Measurements from ENCODE around the gene NEK4. TPM values are rescaled to one million over a fixed set of nuclear protein-coding genes. Genes with fewer than 3 reads are reported as not detected.
A peak's percentile ranks its signal among the peaks of the same experiment; 100 is the strongest.

NEK4 gene
- total and polyA plus RNA-seq, 10 of the 15 experiments (the other 5 are each of a cell fraction or from before 2014, with no cell fraction given): 7.0 to 29.1 (median 16.4) TPM

DNA sequence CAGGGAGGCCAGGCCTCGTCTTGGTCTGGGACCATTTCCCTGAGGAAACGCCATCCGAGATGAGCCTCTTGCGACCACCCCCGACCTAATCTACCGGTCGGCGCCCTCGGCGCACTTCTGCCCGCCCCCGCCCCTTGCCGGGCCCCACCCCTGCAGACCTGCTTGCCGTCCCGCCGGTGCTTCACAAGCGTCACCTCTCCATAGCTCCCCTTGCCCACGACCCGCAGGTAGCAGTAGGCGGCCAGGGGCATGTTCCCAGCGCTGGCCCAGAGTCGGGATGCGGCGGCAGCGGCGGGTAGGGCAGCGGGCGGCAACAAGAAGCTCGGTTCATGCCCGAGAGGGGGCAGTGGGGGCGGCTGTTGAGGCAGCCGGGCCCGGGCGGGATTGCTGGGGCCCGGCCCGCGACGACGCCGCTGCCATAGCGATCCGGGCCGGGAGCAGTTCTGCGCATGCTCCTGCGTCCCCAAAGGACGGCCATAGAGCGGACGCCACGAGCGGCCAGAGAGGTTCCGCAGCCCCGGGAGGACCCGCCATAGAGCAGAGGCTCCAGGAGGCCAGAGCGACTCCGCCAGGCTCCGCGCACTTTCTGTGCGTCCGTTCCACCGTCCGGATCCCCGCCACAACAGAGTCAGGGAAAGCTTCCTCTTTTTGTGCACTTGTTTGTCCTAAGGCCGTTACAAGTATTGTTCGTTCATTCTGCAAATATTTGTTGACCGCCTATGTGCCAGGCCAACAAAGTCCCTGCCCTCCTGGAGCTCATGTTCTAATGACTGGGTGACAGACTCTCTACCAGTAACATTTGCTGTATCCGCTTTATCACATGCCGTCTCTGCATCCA, at the start of gene NEK4 (continued):
- TF ChIP-seq, protein P1, sequence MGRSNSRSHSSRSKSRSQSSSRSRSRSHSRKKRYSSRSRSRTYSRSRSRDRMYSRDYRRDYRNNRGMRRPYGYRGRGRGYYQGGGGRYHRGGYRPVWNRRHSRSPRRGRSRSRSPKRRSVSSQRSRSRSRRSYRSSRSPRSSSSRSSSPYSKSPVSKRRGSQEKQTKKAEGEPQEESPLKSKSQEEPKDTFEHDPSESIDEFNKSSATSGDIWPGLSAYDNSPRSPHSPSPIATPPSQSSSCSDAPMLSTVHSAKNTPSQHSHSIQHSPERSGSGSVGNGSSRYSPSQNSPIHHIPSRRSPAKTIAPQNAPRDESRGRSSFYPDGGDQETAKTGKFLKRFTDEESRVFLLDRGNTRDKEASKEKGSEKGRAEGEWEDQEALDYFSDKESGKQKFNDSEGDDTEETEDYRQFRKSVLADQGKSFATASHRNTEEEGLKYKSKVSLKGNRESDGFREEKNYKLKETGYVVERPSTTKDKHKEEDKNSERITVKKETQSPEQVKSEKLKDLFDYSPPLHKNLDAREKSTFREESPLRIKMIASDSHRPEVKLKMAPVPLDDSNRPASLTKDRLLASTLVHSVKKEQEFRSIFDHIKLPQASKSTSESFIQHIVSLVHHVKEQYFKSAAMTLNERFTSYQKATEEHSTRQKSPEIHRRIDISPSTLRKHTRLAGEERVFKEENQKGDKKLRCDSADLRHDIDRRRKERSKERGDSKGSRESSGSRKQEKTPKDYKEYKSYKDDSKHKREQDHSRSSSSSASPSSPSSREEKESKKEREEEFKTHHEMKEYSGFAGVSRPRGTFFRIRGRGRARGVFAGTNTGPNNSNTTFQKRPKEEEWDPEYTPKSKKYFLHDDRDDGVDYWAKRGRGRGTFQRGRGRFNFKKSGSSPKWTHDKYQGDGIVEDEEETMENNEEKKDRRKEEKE (IDR thresholded peaks at IDR 0.05): no peak
- TF ChIP-seq SREBF1 (IDR thresholded peaks at IDR 0.05; ENCODE audit: low read length) (no peak), SMAD1 (IDR thresholded peaks at IDR 0.05; ENCODE audit: low read depth, partially characterized antibody) (peak; percentile 61), CHD2 (IDR thresholded peaks at IDR 0.05; ENCODE audit: borderline replicate concordance, low read depth, low read length) (0 out of 2 replicates have a peak, but pooled peaks have one; percentile 51), ZNF207 (IDR thresholded peaks at IDR 0.05; ENCODE audit: borderline replicate concordance) (peak; percentile 88; the same call in 1 of the 2 replicates), SMC3 (IDR thresholded peaks at IDR 0.05; ENCODE audit: borderline replicate concordance, low read length) (peak; percentile 10; the same call in 1 of the 2 replicates), MEF2A (IDR thresholded peaks at IDR 0.05; ENCODE audit: insufficient read depth, low read depth, low read length) (no peak), IKZF2 (IDR thresholded peaks at IDR 0.05) (peak in 1 of 2 experiments; percentile 23; a peak in 2 of 4 replicates), CREM (IDR thresholded peaks at IDR 0.05; ENCODE audit: low read depth) (peak; percentile 93), IRF4 (IDR thresholded peaks at IDR 0.05; ENCODE audit: low read depth, low read length) (no peak), DPF2 (IDR thresholded peaks at IDR 0.05) (peak; percentile 37; the same call in 1 of the 2 replicates), POLR2AphosphoS5 (IDR thresholded peaks at IDR 0.05; ENCODE audit: low read length) (peak; percentile 98), POLR2AphosphoS2 (IDR thresholded peaks at IDR 0.05; ENCODE audit: low read depth, low read length) (peak; percentile 84; the same call in 1 of the 2 replicates), CBFB (IDR thresholded peaks at IDR 0.05; ENCODE audit: low read depth) (peak; percentile 91), NFYA (IDR thresholded peaks at IDR 0.05; ENCODE audit: borderline replicate concordance, low read depth, low read length) (no peak), RB1 (IDR thresholded peaks at IDR 0.05; ENCODE audit: borderline replicate concordance) (peak; percentile 92; the same call in 1 of the 2 replicates), EZH2 (IDR thresholded peaks at IDR 0.05; ENCODE audit: borderline replicate concordance, control insufficient read depth, low read depth, low read length) (no peak), RAD21 (IDR thresholded peaks at IDR 0.05; ENCODE audit: insufficient read depth, low read depth, low read length) (no peak), ZZZ3 (IDR thresholded peaks at IDR 0.05; ENCODE audit: control insufficient read depth, insufficient read length, low read depth) (no peak), SIX5 (IDR thresholded peaks at IDR 0.05; ENCODE audit: low read depth, low read length, severe bottlenecking) (peak; percentile 5), JUND (IDR thresholded peaks at IDR 0.05; ENCODE audit: low read depth, low read length) (no peak), CBX5 (IDR thresholded peaks at IDR 0.05; ENCODE audit: low read depth) (no peak), SUPT20H (IDR thresholded peaks at IDR 0.05; ENCODE audit: borderline replicate concordance, control insufficient read depth, low read depth, low read length) (no peak)
- TF ChIP-seq, protein P2, sequence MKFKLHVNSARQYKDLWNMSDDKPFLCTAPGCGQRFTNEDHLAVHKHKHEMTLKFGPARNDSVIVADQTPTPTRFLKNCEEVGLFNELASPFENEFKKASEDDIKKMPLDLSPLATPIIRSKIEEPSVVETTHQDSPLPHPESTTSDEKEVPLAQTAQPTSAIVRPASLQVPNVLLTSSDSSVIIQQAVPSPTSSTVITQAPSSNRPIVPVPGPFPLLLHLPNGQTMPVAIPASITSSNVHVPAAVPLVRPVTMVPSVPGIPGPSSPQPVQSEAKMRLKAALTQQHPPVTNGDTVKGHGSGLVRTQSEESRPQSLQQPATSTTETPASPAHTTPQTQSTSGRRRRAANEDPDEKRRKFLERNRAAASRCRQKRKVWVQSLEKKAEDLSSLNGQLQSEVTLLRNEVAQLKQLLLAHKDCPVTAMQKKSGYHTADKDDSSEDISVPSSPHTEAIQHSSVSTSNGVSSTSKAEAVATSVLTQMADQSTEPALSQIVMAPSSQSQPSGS (IDR thresholded peaks at IDR 0.05; ENCODE audit: low read length): no peak
- TF ChIP-seq, protein P3, sequence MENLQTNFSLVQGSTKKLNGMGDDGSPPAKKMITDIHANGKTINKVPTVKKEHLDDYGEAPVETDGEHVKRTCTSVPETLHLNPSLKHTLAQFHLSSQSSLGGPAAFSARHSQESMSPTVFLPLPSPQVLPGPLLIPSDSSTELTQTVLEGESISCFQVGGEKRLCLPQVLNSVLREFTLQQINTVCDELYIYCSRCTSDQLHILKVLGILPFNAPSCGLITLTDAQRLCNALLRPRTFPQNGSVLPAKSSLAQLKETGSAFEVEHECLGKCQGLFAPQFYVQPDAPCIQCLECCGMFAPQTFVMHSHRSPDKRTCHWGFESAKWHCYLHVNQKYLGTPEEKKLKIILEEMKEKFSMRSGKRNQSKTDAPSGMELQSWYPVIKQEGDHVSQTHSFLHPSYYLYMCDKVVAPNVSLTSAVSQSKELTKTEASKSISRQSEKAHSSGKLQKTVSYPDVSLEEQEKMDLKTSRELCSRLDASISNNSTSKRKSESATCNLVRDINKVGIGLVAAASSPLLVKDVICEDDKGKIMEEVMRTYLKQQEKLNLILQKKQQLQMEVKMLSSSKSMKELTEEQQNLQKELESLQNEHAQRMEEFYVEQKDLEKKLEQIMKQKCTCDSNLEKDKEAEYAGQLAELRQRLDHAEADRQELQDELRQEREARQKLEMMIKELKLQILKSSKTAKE (IDR thresholded peaks at IDR 0.05; ENCODE audit: low read depth, poor library complexity, severe bottlenecking): peak; percentile 27

All from GM12878 (cell line).